ENCODE data around the gene DCC.

DNA sequence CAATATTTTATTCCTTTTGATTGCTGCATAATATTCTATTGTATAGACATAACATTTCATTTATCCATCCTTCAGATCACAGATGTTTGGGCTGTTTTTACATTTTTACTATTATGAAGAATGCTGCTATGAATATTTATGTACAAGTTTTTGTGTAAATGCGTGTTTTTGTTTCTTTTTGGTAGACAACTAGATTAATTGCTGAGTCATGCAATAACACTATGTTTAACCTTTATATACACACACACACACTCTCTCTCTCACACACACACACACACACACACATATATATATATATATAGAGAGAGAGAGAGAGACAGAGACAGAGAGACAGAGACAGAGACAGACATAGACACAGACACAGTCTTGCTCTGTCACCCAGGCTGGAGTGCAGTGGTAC lies 926.9 kb downstream of the DCC start:
- TF ChIP-seq, protein P1, sequence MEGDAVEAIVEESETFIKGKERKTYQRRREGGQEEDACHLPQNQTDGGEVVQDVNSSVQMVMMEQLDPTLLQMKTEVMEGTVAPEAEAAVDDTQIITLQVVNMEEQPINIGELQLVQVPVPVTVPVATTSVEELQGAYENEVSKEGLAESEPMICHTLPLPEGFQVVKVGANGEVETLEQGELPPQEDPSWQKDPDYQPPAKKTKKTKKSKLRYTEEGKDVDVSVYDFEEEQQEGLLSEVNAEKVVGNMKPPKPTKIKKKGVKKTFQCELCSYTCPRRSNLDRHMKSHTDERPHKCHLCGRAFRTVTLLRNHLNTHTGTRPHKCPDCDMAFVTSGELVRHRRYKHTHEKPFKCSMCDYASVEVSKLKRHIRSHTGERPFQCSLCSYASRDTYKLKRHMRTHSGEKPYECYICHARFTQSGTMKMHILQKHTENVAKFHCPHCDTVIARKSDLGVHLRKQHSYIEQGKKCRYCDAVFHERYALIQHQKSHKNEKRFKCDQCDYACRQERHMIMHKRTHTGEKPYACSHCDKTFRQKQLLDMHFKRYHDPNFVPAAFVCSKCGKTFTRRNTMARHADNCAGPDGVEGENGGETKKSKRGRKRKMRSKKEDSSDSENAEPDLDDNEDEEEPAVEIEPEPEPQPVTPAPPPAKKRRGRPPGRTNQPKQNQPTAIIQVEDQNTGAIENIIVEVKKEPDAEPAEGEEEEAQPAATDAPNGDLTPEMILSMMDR (IDR thresholded peaks at IDR 0.05): no peak
- TF ChIP-seq POLR2AphosphoS5 (IDR thresholded peaks at IDR 0.05) (no peak), POLR2A (IDR thresholded peaks at IDR 0.05) (no peak), EP300 (IDR thresholded peaks at IDR 0.05) (no peak)
